SH-SY5Y (cell line): Measurements from ENCODE around the gene ZSWIM6.

Source experiments
- GATA2 ChIP-seq: IDR thresholded peaks from 2 replicates; pipeline ENCODE4 v1.6.1; 2011; ENCODE audit warnings: mild to moderate bottlenecking, low read depth, low read length
- GATA3 ChIP-seq: IDR thresholded peaks from 2 replicates; pipeline ENCODE4 v1.6.1; 2011; ENCODE audit warnings: low read depth, mild to moderate bottlenecking, low read length, moderate library complexity

GRCh38 chr5:61346511-61346910 lies 14.5 kb downstream of the ZSWIM6 start:
- no peak for TF ChIP-seq GATA2
- TF ChIP-seq GATA3, result no peak
